Stimulated activated CD4-positive, alpha-beta T cell treated with anti-CD3 and anti-CD28 coated beads, Interleukin-2, amount 100 ng/mL, for 48 hours (primary cell): ENCODE results near the gene KRTAP10-8.
"Not testable (repeated sequence)": the region's sequence is repeated elsewhere in the genome, so short reads cannot be mapped to it uniquely, and the experiment has no call there.

ENCODE experiments used
- DNase-seq, 2 donors: peaks; one replicate each; pipeline ENCODE4 v3.0.0-alpha.2; 2020

KRTAP10-8 gene

DNA sequence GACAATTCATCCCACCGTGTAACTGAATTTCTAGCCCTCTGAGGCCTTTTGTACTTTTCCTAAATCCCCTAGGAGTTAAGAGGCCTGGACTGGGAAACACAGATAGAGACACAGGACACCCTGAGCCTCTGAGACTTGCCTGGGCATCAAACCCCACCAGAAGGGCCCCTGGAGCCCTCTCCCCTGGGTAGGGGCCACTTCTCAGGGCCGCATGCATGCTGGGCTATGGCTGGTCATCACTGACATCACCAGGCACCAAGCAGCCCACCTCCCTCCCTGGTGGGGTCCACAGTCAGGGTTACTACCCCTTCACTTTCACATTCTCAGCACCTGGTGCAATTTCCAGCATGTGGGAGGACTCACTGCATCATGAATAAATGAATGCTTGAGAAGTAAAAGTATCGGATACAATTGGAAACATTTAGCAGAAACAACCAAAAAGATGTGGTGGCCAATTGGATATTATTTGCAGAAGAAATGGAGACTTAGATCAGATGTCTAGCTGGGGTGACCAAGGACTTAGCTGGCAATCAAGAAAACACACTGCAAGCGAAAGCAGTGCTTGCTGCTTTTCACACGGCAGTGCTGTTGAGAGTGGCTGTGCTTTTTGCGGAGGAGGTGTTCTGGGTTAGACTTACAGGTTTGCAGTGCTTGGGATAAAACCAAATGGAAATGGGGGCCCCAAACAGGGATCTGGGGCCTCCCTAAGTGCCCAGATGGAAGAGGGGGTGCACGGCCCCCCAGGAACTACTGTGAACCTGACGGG, 12.4 kb upstream of the KRTAP10-8 start:
- no peak for DNase-seq

GRCh38 chr21:44600118-44600978, 11.5 kb upstream of the KRTAP10-8 start, which contains the start of gene KRTAP10-7:
Gene KRTAP10-7 (plus strand): TSS chr21:44600597. CDS start chr21:44600622, 25 bp downstream.
- not testable (repeated sequence) for DNase-seq

GRCh38 chr21:44601091-44601490, 10.8 kb upstream of the KRTAP10-8 start:
- not testable (repeated sequence) for DNase-seq

GRCh38 chr21:44601596-44602462, 10.1 kb upstream of the KRTAP10-8 start:
- no peak for DNase-seq

DNA sequence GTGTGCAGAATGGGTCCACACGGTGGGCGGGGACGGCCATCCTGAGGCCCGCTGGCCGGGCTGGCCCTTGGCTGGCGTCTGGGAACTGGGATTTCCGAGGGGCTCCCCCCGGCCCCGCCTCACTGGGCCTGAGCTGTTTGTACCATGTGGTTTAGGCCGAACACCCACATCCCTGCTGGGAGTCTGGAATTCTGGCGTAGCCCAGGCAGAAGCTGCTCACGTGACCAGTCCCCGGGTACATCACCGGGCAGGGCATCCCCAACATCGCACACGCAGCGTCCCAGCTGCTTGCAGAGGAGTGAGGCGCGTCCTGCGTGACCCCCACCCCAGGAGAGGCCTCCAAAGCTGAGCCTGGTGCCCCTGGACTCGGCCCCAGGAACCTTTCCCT, 9.4 kb upstream of the KRTAP10-8 start:
- no peak for DNase-seq

- no peak for DNase-seq
These were observed 8.6 kb upstream of the KRTAP10-8 start for GRCh38 chr21:44603109-44603875.

DNA sequence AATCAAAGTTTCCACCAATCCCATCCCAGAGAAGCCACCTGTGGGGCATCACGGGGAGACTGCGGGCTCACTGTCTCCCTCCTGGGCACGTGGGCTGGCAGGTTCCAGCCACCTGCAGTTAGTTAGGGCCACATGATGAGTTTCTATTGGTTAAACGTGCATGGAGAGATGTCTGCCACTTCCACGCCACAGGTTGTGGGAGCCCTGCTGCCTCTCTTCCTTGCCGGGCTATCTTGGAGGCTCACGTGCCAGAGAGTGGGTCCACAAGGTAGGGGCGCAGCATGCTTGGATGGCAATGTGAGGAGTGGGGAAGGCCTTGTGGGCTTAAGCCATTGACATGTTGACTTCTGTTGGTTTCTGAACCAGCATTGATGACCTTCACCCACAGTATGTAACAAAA, 8.0 kb upstream of the KRTAP10-8 start:
- no peak for DNase-seq

DNA sequence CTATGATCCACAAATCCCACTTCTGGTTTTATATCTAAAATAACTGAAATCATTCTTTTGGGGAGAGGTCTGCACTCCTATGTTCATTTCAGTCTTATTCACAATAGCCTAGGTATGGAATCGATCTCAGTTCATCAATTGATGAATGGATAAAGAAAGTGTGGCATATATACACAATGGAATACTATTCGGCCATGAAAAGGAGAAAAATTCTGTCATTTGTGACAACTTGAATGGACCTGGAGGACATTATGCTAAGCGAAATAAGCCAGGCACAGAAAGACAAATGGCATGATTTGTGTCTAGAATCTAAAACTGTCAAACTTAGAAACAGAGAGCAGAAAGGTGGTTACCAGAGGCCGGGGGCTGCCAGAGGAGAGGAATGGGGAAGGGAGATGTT, 5.4 kb upstream of the KRTAP10-8 start:
- DNase-seq, result no peak

DNA sequence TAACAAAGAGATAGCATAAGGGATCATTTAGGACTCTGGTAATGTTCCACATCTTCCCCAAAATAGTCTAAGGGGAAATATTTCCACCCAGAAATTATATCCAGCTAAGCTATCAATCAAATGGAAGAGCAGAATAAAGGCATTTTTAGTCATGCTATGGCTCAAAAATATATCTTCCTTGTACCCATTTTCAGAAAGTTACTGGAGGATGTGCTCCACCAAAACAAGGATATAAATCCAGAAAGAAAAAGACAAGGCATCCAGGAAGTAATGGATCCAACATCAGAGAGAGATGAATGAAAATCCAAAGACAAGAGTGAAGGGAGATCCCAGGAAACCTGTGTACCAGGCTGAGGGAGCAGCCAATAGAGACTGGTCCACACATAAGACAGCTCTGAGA, 2.7 kb upstream of the KRTAP10-8 start:
- DNase-seq, result no peak

- not testable (repeated sequence) for DNase-seq
These were observed 1.6 kb upstream of the KRTAP10-8 start for GRCh38 chr21:44610157-44610843.

DNA sequence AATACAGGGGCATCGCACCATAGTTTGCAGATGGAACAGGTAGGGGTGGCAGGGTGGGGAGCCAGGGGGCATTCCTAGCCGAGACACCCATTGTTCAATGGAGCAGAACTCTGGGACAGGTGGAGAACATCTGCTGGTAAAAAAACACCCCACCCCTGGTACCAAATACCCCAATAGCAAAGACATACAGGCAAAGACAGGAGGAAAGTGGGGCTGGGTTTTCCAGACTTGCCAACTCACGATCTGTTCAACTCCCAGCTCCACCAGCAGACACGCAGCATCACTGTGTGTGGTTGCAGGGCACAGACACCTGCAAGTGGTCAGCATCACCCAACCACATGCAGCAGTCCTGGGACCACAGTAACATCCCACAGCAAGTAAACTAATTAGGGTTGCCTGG, 328 bp upstream of the KRTAP10-8 start:
- DNase-seq, result no peak

DNA sequence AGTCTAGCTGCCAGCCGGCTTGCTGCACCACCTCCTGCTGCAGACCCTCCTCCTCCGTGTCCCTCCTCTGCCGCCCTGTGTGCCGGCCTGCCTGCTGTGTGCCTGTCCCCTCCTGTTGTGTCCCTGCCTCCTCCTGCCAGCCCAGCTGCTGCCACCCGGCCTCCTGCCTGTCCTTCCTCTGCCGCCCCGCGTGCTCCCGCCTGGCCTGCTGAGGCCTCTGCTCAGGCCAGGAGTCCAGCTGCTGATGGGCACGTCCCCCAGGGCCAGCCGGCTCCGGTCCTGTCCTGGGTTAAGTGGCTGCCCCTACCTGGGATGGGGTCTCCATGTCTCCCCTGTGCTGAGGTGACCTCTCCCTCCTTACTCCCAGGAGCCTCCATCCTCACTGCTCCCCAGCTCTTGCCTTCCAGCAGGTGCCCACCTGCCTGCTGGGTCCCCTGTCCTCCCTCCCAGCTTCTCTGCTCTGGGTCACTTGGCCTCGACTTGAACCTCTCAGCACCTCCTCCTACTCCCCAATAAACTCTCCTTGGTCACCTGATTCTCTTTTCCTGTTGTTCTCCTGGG, 870 bp downstream of the KRTAP10-8 start:
- no peak for DNase-seq

- no peak for DNase-seq
These were observed 1.7 kb downstream of the KRTAP10-8 start for GRCh38 chr21:44613386-44614155.

DNA sequence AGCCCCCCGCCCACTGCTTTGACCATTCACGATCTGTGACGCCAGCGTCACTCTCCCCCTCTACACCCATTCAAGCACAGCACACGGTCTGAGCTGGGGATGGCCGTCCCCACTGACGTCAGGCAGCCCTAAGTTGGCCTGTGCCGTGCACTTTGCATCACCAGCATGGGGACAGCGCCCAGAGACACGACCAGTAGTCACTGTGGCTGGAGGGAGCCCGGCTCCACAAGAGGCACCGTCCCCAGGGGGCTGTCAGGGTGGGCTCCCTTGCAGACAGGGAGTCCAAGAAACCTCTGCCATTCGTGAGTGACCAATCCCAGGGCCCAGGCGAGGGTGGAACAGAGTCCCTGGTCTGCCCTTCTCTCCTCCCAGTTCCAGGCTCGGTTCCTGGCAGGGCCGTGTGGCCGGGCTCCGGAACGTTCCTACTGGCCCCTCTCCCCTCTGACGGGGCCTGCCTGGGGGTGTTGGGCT, 2.3 kb downstream of the KRTAP10-8 start:
- no peak for DNase-seq

- DNase-seq, result no peak
These were observed 3.1 kb downstream of the KRTAP10-8 start for GRCh38 chr21:44614961-44615391.

- no peak for DNase-seq
These were observed 3.6 kb downstream of the KRTAP10-8 start for GRCh38 chr21:44615466-44615865.

DNA sequence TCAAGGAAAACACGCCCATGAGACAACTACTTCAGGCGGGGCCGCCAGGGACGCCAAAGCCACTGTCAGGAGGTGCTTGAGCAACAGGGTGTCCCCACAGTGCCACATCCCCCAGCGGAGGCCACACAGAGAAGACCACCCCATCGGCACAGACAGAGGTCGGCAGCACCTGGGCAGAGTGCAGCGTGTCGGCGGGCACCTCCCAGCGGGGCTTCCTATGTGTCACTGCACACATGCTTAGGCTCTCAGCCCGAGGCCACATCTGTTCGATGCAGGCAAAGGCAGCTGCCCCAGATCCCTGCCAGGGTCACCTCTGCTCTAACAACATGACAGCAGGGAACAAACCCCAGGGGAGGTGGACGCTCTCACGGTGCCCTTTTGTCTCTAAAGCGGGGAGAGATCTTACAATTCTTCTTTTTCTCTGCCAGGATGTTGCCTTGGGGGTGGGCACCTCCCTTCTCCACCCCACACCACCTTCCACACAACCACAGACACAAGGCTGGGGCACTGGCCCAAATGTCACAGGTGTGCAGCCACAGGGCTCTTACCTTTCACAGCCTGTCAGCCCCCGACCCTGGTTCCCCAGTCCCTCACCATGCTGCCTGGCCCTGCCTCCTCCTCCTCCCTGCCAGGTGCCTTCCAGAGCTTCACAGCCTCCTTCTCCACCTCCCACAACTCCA, 4.2 kb downstream of the KRTAP10-8 start:
- DNase-seq, result no peak

- no peak for DNase-seq
These were observed 4.7 kb downstream of the KRTAP10-8 start for GRCh38 chr21:44616591-44616926.

DNA sequence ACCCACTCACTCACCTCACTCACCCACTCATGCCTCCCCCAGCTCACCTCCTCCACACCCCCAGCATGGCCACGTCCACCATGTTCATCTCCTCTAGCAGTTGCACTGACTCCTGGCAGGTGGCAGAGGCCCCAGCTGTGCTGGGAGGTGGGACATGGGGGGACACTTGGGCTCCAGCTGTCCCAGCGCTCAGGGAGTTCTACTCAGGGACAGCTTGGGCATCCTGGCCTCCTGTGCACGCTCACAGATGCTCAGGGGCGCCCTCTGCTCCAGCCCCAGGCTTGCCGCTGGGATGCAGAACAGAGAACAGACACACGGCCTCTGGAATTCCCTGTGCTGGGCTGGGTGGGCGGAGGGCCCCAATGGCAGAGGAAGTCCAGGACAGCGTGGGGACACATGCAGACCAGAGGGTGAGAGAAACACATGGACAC, 5.2 kb downstream of the KRTAP10-8 start:
- DNase-seq, result no peak

- peak in 1 of 2 donors; percentile 7 for DNase-seq
These were observed 6.6 kb downstream of the KRTAP10-8 start for GRCh38 chr21:44618504-44618903.
